Astrocyte of the cerebellum (primary cell): ENCODE measurements around the gene MUC15.

Experiments used
- DNase-seq: peaks from one replicate; pipeline ENCODE4 v3.0.0-alpha.2; 2011; ENCODE audit warnings: low read depth
- H3K4me3 ChIP-seq: 2 replicates; pipeline ENCODE4 v1.5.1; 2011; ENCODE audit warnings: mild to moderate bottlenecking, low read depth, low read length, moderate library complexity
- in situ Hi-C: cut with HindIII; loops from 2 replicates; pipeline ENCODE4 v1.10.0; 2017; ENCODE audit warnings: low sequenced_read_pairs
- TF ChIP-seq, protein P1 (sequence below): IDR thresholded peaks from 2 replicates; pipeline ENCODE4 v1.5.1; 2012; ENCODE audit warnings: low read length, low read depth, moderate library complexity, mild to moderate bottlenecking; ENCODE audit errors: missing control alignments

The MUC15 gene

GRCh38 chr11:26587073-26587472 is 15.0 kb upstream of the MUC15 start:
- in situ Hi-C loops, result no loop called here
- no peak overlapping the region for H3K4me3 ChIP-seq
- TF ChIP-seq, protein P1, sequence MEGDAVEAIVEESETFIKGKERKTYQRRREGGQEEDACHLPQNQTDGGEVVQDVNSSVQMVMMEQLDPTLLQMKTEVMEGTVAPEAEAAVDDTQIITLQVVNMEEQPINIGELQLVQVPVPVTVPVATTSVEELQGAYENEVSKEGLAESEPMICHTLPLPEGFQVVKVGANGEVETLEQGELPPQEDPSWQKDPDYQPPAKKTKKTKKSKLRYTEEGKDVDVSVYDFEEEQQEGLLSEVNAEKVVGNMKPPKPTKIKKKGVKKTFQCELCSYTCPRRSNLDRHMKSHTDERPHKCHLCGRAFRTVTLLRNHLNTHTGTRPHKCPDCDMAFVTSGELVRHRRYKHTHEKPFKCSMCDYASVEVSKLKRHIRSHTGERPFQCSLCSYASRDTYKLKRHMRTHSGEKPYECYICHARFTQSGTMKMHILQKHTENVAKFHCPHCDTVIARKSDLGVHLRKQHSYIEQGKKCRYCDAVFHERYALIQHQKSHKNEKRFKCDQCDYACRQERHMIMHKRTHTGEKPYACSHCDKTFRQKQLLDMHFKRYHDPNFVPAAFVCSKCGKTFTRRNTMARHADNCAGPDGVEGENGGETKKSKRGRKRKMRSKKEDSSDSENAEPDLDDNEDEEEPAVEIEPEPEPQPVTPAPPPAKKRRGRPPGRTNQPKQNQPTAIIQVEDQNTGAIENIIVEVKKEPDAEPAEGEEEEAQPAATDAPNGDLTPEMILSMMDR, result no peak
- no peak for DNase-seq

- in situ Hi-C loops, result no loop called here
- DNase-seq, result no peak
- H3K4me3 ChIP-seq, result no peak overlapping the region
- TF ChIP-seq, protein P1, result no peak
Measured at GRCh38 chr11:26584818-26585217, 12.8 kb upstream of the MUC15 start.

DNA sequence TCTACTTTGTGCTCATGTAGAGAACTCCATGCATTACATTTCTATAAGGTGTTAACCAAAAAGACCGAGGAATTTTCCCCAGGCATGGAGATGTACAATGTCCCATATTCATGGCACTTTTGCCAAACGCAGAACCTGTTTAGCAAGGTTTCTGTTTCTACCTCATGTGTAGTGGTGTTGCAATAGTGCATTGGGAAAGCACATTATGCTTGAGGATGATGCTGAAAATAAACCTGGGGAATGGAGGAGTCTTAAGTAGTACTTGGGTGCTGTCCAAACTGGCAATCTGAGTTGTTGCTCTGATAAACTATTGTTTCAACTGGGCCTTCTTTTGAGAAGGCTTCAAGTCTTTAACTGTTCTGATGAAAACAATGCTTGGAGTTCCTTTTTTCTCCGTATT is 11.5 kb upstream of the MUC15 start:
- DNase-seq, result no peak
- in situ Hi-C loops, result no loop called here
- H3K4me3 ChIP-seq, result no peak overlapping the region
- TF ChIP-seq, protein P1, result no peak

GRCh38 chr11:26580929-26581328 is 8.9 kb upstream of the MUC15 start:
- no peak overlapping the region for H3K4me3 ChIP-seq
- TF ChIP-seq, protein P1, result no peak
- DNase-seq, result peak; percentile 6
- in situ Hi-C loops, result no loop called here

- no peak overlapping the region for H3K4me3 ChIP-seq
- TF ChIP-seq, protein P1, result no peak
- in situ Hi-C loops, result no loop called here
- DNase-seq, result no peak
Measured at GRCh38 chr11:26579683-26580082, 7.6 kb upstream of the MUC15 start.

GRCh38 chr11:26578998-26579661 is 7.1 kb upstream of the MUC15 start:
- in situ Hi-C loops, result no loop called here
- no peak for DNase-seq
- TF ChIP-seq, protein P1, result no peak
- no peak overlapping the region for H3K4me3 ChIP-seq
